ENCODE data around the gene CCDC78. TPM values are rescaled to one million over a fixed set of nuclear protein-coding genes. Genes with fewer than 3 reads are reported as not detected.
A peak's percentile ranks its signal among the peaks of the same experiment; 100 is the strongest.

CCDC78 gene
- total and polyA plus RNA-seq, 5 experiments from 2014 or later, result 1.1 to 15.1 (median 6.7) TPM; not detected in 1

- ATAC-seq, result no peak
- H3K27ac Mint-ChIP-seq, result no peak overlapping the region
- peaks cover 0 to 4% (median 0%) of the 10 kb centered on the region in 3 donors for H3K36me3 Mint-ChIP-seq
- no peaks in the 10 kb centered on the region for H3K9me3 Mint-ChIP-seq
- H3K4me3 Mint-ChIP-seq, result no peak overlapping the region
- peaks cover 6 to 49% (median 16%) of the 10 kb centered on the region in 5 donors for H3K27me3 Mint-ChIP-seq
- DNase-seq, result no peak
- H3K4me1 Mint-ChIP-seq, result peaks cover 6 to 20% (median 9%) of the 10 kb centered on the region in 4 donors
- POLR2A ChIA-PET, result interaction anchor here (1.5 to 21.0 kb wide), 3 partner anchors 11 to 24 kb away, joined by 4 to 411 read pairs (median 8); partner anchors contain the start of genes ANTKMT, CCDC78, CIAO3 and HAGHL
Measured at GRCh38 chr16:710500-711075, 15.7 kb downstream of the CCDC78 start.

- POLR2A ChIA-PET, result interaction anchor here (1.5 to 21.0 kb wide), 3 partner anchors 11 to 25 kb away, joined by 4 to 411 read pairs (median 8); partner anchors contain the start of genes ANTKMT, CCDC78, CIAO3 and HAGHL
- no peaks in the 10 kb centered on the region for H3K9me3 Mint-ChIP-seq
- peaks cover 0 to 4% (median 0%) of the 10 kb centered on the region in 3 donors for H3K36me3 Mint-ChIP-seq
- H3K27ac Mint-ChIP-seq, result no peak overlapping the region
- ATAC-seq (no peak), DNase-seq (no peak)
- H3K4me1 Mint-ChIP-seq, result peaks cover 6 to 20% (median 9%) of the 10 kb centered on the region in 4 donors
- H3K4me3 Mint-ChIP-seq, result no peak overlapping the region
- H3K27me3 Mint-ChIP-seq, result peaks cover 6 to 50% (median 16%) of the 10 kb centered on the region in 5 donors
Measured at GRCh38 chr16:709566-710499, 16.4 kb downstream of the CCDC78 start.

- ATAC-seq (no peak), DNase-seq (no peak)
- Mint-ChIP-seq H3K27ac (no peak overlapping the region), H3K27me3 (peaks cover 6 to 58% (median 16%) of the 10 kb centered on the region in 5 donors), H3K9me3 (no peaks in the 10 kb centered on the region), H3K4me1 (peaks cover 2 to 18% (median 6%) of the 10 kb centered on the region in 4 donors), H3K4me3 (no peak overlapping the region), H3K36me3 (peaks cover 0 to 4% (median 0%) of the 10 kb centered on the region in 3 donors)
- POLR2A ChIA-PET, result interaction anchor here (1.8 to 21.0 kb wide), 2 partner anchors 14 to 26 kb away, joined by 8 to 411 read pairs; partner anchors contain the start of genes CCDC78, CIAO3 and HAGHL
Measured at GRCh38 chr16:708959-709358, 17.3 kb downstream of the CCDC78 start.

GRCh38 chr16:708019-708418 lies 18.2 kb downstream of the CCDC78 start:
- Mint-ChIP-seq H3K36me3 (peaks cover 0 to 4% (median 0%) of the 10 kb centered on the region in 3 donors), H3K27me3 (peaks cover 6 to 61% (median 16%) of the 10 kb centered on the region in 5 donors), H3K4me1 (peaks cover 0 to 14% (median 6%) of the 10 kb centered on the region in 4 donors), H3K27ac (peak overlapping the region in 1 of 10 donors; percentile 29), H3K9me3 (no peaks in the 10 kb centered on the region), H3K4me3 (peak overlapping the region in 3 of 10 donors; percentile 36 to 47 (median 41))
- DNase-seq (no peak), ATAC-seq (no peak)
- POLR2A ChIA-PET, result interaction anchor here (0.7 to 21.0 kb wide), 3 partner anchors 8 to 27 kb away, joined by 3 to 411 read pairs (median 3); partner anchors contain the start of genes ANTKMT, CCDC78, CIAO3 and HAGHL

- Mint-ChIP-seq H3K27me3 (peaks cover 10 to 68% (median 22%) of the 10 kb centered on the region in 5 donors), H3K4me3 (peak overlapping the region in 1 of 10 donors; percentile 45), H3K4me1 (peaks cover 0 to 12% (median 7%) of the 10 kb centered on the region in 4 donors), H3K27ac (no peak overlapping the region), H3K36me3 (peaks cover 0 to 4% (median 0%) of the 10 kb centered on the region in 3 donors), H3K9me3 (no peaks in the 10 kb centered on the region)
- DNase-seq, result no peak
- POLR2A ChIA-PET, result interaction anchor here (1.5 to 21.0 kb wide), 2 partner anchors 9 to 28 kb away, joined by 3 to 411 read pairs; partner anchors contain the start of genes CCDC78, CIAO3 and HAGHL
- ATAC-seq, result no peak
Measured at GRCh38 chr16:707062-707538, 19.1 kb downstream of the CCDC78 start.

- Mint-ChIP-seq H3K27me3 (peaks cover 10 to 68% (median 23%) of the 10 kb centered on the region in 5 donors), H3K27ac (peak overlapping the region in 1 of 10 donors; percentile 13), H3K4me3 (peak overlapping the region in 8 of 10 donors; percentile 7 to 55 (median 34)), H3K4me1 (peaks cover 0 to 14% (median 7%) of the 10 kb centered on the region in 4 donors), H3K36me3 (peaks cover 0 to 4% (median 0%) of the 10 kb centered on the region in 3 donors), H3K9me3 (no peaks in the 10 kb centered on the region)
- DNase-seq, result no peak
- ATAC-seq, result peak in 1 of 2 donors; percentile 32
- POLR2A ChIA-PET, result interaction anchor here (1.4 to 21.0 kb wide), 3 partner anchors 10 to 28 kb away, joined by 3 to 411 read pairs (median 4); partner anchors contain the start of genes CCDC78, CIAO3 and HAGHL
Measured at GRCh38 chr16:706189-707061, 19.8 kb downstream of the CCDC78 start.

- no peak for DNase-seq
- peak within 1 kb of the TSS in 1 of 10 donors; percentile 13 for H3K27ac Mint-ChIP-seq
- peaks cover 0 to 4% (median 0%) of the 10 kb centered on the region in 3 donors for H3K36me3 Mint-ChIP-seq
- peaks cover 10 to 63% (median 23%) of the 10 kb centered on the region in 5 donors for H3K27me3 Mint-ChIP-seq
- H3K4me3 Mint-ChIP-seq, result peak within 1 kb of the TSS in 8 of 10 donors; percentile 7 to 55 (median 34)
- POLR2A ChIA-PET, result interaction anchor here (1.4 kb wide), 1 partner anchor 9 kb away, joined by 4 read pairs; no protein-coding TSS in a partner anchor
- peak in 1 of 2 donors; percentile 23 for ATAC-seq
- no peaks in the 10 kb centered on the region for H3K9me3 Mint-ChIP-seq
- H3K4me1 Mint-ChIP-seq, result peaks cover 0 to 17% (median 7%) of the 10 kb centered on the region in 4 donors
Measured at GRCh38 chr16:705431-706188, 20.6 kb downstream of the CCDC78 start, which contains the start of gene FBXL16. Gene FBXL16, minus strand, starts transcription at chr16:705801. Its CDS starts 8,396 bp downstream, at chr16:697405.

- H3K27me3 Mint-ChIP-seq, result peaks cover 10 to 55% (median 23%) of the 10 kb centered on the region in 5 donors
- H3K36me3 Mint-ChIP-seq, result peaks cover 0 to 4% (median 0%) of the 10 kb centered on the region in 3 donors
- no peak for ATAC-seq
- no peak for DNase-seq
- POLR2A ChIA-PET, result interaction anchor here (0.5 to 2.0 kb wide), 3 partner anchors 8 to 23 kb away, joined by 3 to 19 read pairs (median 3); no protein-coding TSS in a partner anchor
- no peaks in the 10 kb centered on the region for H3K9me3 Mint-ChIP-seq
- peaks cover 0 to 19% (median 7%) of the 10 kb centered on the region in 4 donors for H3K4me1 Mint-ChIP-seq
- H3K27ac Mint-ChIP-seq, result no peak overlapping the region
- H3K4me3 Mint-ChIP-seq, result peak overlapping the region in 4 of 10 donors; percentile 32 to 54 (median 39)
Measured at GRCh38 chr16:704552-705380, 21.5 kb downstream of the CCDC78 start.

GRCh38 chr16:704047-704446 lies 22.2 kb downstream of the CCDC78 start:
- Mint-ChIP-seq H3K4me1 (peaks cover 0 to 27% (median 8%) of the 10 kb centered on the region in 4 donors), H3K27me3 (peaks cover 10 to 48% (median 23%) of the 10 kb centered on the region in 5 donors), H3K36me3 (peaks cover 0 to 4% (median 0%) of the 10 kb centered on the region in 3 donors), H3K9me3 (no peaks in the 10 kb centered on the region), H3K4me3 (no peak overlapping the region), H3K27ac (no peak overlapping the region)
- POLR2A ChIA-PET, result interaction anchor here (0.5 to 2.0 kb wide), 4 partner anchors 9 to 277 kb away, joined by 3 to 19 read pairs (median 3); partner anchors contain the start of gene SOX8
- no peak for ATAC-seq
- DNase-seq, result no peak

GRCh38 chr16:703406-703805 lies 22.8 kb downstream of the CCDC78 start:
- POLR2A ChIA-PET, result interaction anchor here (0.6 to 2.0 kb wide), 4 partner anchors 8 to 25 kb away, joined by 3 to 19 read pairs (median 3); no protein-coding TSS in a partner anchor
- no peak overlapping the region for H3K27ac Mint-ChIP-seq
- peaks cover 0 to 4% (median 0%) of the 10 kb centered on the region in 3 donors for H3K36me3 Mint-ChIP-seq
- no peak for DNase-seq
- H3K27me3 Mint-ChIP-seq, result peaks cover 9 to 41% (median 21%) of the 10 kb centered on the region in 5 donors
- H3K9me3 Mint-ChIP-seq, result no peaks in the 10 kb centered on the region
- peaks cover 0 to 29% (median 8%) of the 10 kb centered on the region in 4 donors for H3K4me1 Mint-ChIP-seq
- H3K4me3 Mint-ChIP-seq, result no peak overlapping the region
- ATAC-seq, result no peak

Data from naive thymus-derived CD8-positive, alpha-beta T cell (primary cell).